Naive thymus-derived CD4-positive, alpha-beta T cell (primary cell): Measurements from ENCODE around the gene OR1K1. TPM values are rescaled to one million over a fixed set of nuclear protein-coding genes. Genes with fewer than 3 reads are reported as not detected.
A peak's percentile ranks its signal among the peaks of the same experiment; 100 is the strongest.

Source experiments
- ATAC-seq: fragments of 150-1000 bp; cut with Tn5 transposase; 2 replicates; pipeline ENCODE4 v1.10.0; 2021; ENCODE audit warnings: mild to moderate bottlenecking, moderate library complexity
- CTCF ChIA-PET: fragments of 350-600 bp; sonication (Branson Sonifier 250); formaldehyde crosslinking; loops from one replicate; lab custom pipeline; 2021; ENCODE audit warnings: antibody characterized with exemption; lab: Charles Lee
- POLR2A ChIA-PET: fragments of 350-600 bp; sonication (Branson Sonifier 250); formaldehyde crosslinking; loops from one replicate; lab custom pipeline; 2021; ENCODE audit warnings: antibody characterized with exemption, inconsistent platforms; lab: Charles Lee
- DNase-seq, 9 donors: peaks; one replicate each; pipeline versions ENCODE4 v3.0.0 to v3.0.0-alpha.2; 2020 to 2022; ENCODE audit warnings: mixed read lengths in 1 of 9
- H3K27ac ChIP-seq: one replicate; pipeline ENCODE4 v1.7.0; 2013; ENCODE audit warnings: mild to moderate bottlenecking, low read depth, low read length, moderate library complexity
- H3K27me3 ChIP-seq, 2 donors: one replicate each; pipeline ENCODE4 v1.7.0; 2013; ENCODE audit warnings: low read length in 2 of 2, mild to moderate bottlenecking in 2 of 2, moderate library complexity in 2 of 2; ENCODE audit not compliant: control insufficient read depth in 2 of 2, insufficient read depth in 2 of 2
- H3K36me3 ChIP-seq, 3 experiments: 1 replicate in 2 of 3; 2 replicates in 1 of 3; pipeline ENCODE4 v1.7.0; 2013; ENCODE audit warnings: low read length in 3 of 3, mild to moderate bottlenecking in 3 of 3, moderate library complexity in 1 of 3; ENCODE audit not compliant: insufficient read depth in 3 of 3, control insufficient read depth in 2 of 3
- H3K4me1 ChIP-seq, 2 donors: one replicate each; pipeline ENCODE4 v1.7.0; 2013; ENCODE audit warnings: low read length in 2 of 2, mild to moderate bottlenecking in 2 of 2, moderate library complexity in 1 of 2; ENCODE audit not compliant: control insufficient read depth in 2 of 2, insufficient read depth in 2 of 2
- H3K4me3 ChIP-seq: 2 replicates; pipeline ENCODE4 v1.7.0; 2013; ENCODE audit warnings: mild to moderate bottlenecking, low read length
- H3K9me3 ChIP-seq, 3 experiments: 1 replicate in 2 of 3; 2 replicates in 1 of 3; pipeline ENCODE4 v1.7.0; 2013; ENCODE audit warnings: low read length in 3 of 3; ENCODE audit not compliant: control insufficient read depth in 2 of 3
- H3K27ac Mint-ChIP-seq, 9 donors: one replicate each; pipeline ENCODE4 v1.8.0; 2020 to 2022; ENCODE audit warnings: mixed read lengths in 9 of 9, mild to moderate bottlenecking in 8 of 9, moderate library complexity in 5 of 9, inconsistent platforms in 2 of 9
- H3K27me3 Mint-ChIP-seq, 5 donors: one replicate each; pipeline ENCODE4 v1.8.0; 2021 to 2022; ENCODE audit warnings: mixed read lengths in 5 of 5, mild to moderate bottlenecking in 1 of 5
- H3K36me3 Mint-ChIP-seq, 5 donors: one replicate each; pipeline ENCODE4 v1.8.0; 2020 to 2022; ENCODE audit warnings: mixed read lengths in 5 of 5, mild to moderate bottlenecking in 3 of 5, inconsistent platforms in 1 of 5
- H3K4me1 Mint-ChIP-seq, 7 donors: one replicate each; pipeline ENCODE4 v1.8.0; 2020 to 2022; ENCODE audit warnings: mixed read lengths in 7 of 7, mild to moderate bottlenecking in 3 of 7, inconsistent platforms in 1 of 7
- H3K4me3 Mint-ChIP-seq, 10 donors: one replicate each; pipeline ENCODE4 v1.8.0; 2020 to 2022; ENCODE audit warnings: mild to moderate bottlenecking in 10 of 10, mixed read lengths in 10 of 10, moderate library complexity in 6 of 10, inconsistent platforms in 2 of 10
- H3K9me3 Mint-ChIP-seq, 11 donors: one replicate each; pipeline ENCODE4 v1.8.0; 2020 to 2022; ENCODE audit warnings: mixed read lengths in 11 of 11, mild to moderate bottlenecking in 4 of 11, inconsistent platforms in 1 of 11, moderate library complexity in 1 of 11
- intact Hi-C, 2 donors: fragments of 100-400 bp; cut with micrococcal nuclease; formaldehyde crosslinking; loops; one replicate each; pipeline ENCODE4 v1.15.1; 2023
- polyA plus RNA-seq, 2 donors: library from polyadenylated mRNA; unstranded; fragments of 300-500 nt; fragmentation: Illumina TruSeq; gene quantifications; one replicate each; pipeline ENCODE4 v1.2.3, GENCODE V29; 2021
- total RNA-seq, 6 experiments: library from RNA in 5 of 6; stranded (reverse) in 5 of 6; gene quantifications; 1 replicate in 5 of 6; 2 replicates in 1 of 6; pipeline ENCODE4 v1.2.3 and lab custom pipeline; 2021 to 2026

Gene OR1K1
- total and polyA plus RNA-seq, 7 experiments from 2014 or later = not detected

DNA sequence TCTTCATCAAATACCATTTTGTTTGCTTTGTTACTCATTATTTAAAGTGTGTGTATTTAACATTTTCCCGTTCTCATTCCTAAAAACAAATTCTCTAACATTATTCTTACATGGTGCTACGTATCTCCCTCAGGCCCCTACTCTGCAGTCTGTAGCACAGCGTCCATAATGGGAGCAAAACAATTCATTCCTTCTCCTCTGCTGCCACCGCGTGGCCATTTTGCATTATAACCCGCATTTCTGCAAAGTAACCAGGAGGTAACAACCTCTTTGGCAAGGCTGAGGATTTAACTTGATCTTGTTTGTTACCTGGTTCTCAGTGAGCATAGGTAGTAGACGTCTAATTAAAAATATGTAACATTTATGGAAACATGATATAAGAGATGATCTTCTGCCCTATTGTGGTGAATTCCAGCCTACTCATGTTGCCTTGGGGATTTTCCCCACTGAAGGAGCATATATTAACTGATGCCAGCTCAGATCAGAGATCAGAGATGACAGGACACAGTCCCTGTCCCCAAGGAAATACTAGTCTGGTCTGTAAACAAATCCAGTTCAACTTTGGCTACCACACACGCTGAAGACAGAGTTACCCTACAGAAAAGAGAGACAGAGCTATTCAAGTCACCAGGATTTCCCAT, 10.5 kb downstream of the OR1K1 start:
- ATAC-seq = peak; percentile 95
- ChIA-PET CTCF (interaction anchor here (0.6 to 6.1 kb wide), 9 partner anchors 9 to 717 kb away, joined by 3 to 35 read pairs (median 4); partner anchors contain the start of gene PDCL), POLR2A (interaction anchor here (0.7 kb wide), 1 partner anchor 711 kb away, joined by 3 read pairs; no protein-coding TSS in a partner anchor)
- no peak overlapping the region for H3K27ac Mint-ChIP-seq
- Histone ChIP-seq H3K9me3 (no peaks in the 10 kb centered on the region), H3K36me3 (no peaks in the 10 kb centered on the region), H3K27ac (no peak overlapping the region), H3K4me3 (no peak overlapping the region), H3K4me1 (peaks cover 0 to under 1% of the 10 kb centered on the region in 2 donors), H3K27me3 (no peaks in the 10 kb centered on the region)
- intact Hi-C loops = loop anchor here (1.0 to 10.0 kb wide), 10 partner anchors 181 to 715 kb away; partner anchors contain the start of gene CRB2 (in 2 of the 2)
- H3K9me3 Mint-ChIP-seq = peaks cover 0 to 4% (median 0%) of the 10 kb centered on the region in 11 donors
- peak; percentile 52 to 79 (median 72) for DNase-seq
- H3K36me3 Mint-ChIP-seq = peaks cover 0 to 15% (median 9%) of the 10 kb centered on the region in 5 donors
- peaks cover 9 to 24% (median 16%) of the 10 kb centered on the region in 7 donors for H3K4me1 Mint-ChIP-seq
- H3K4me3 Mint-ChIP-seq = no peak overlapping the region
- H3K27me3 Mint-ChIP-seq = no peaks in the 10 kb centered on the region

GRCh38 chr9:122812736-122813135, 12.8 kb downstream of the OR1K1 start:
- ATAC-seq (no peak), DNase-seq (no peak)
- peak overlapping the region in 2 of 9 donors; percentile 20 to 98 for H3K27ac Mint-ChIP-seq
- POLR2A ChIA-PET = no interaction called here
- peaks cover 14 to 40% (median 31%) of the 10 kb centered on the region in 7 donors for H3K4me1 Mint-ChIP-seq
- H3K4me3 ChIP-seq = no peak overlapping the region
- H3K36me3 Mint-ChIP-seq = peaks cover 0 to 9% (median 0%) of the 10 kb centered on the region in 5 donors
- H3K4me3 Mint-ChIP-seq = no peak overlapping the region
- no peak overlapping the region for H3K27ac ChIP-seq
- H3K27me3 ChIP-seq = no peaks in the 10 kb centered on the region
- no peaks in the 10 kb centered on the region for H3K9me3 Mint-ChIP-seq
- H3K9me3 ChIP-seq = no peaks in the 10 kb centered on the region
- H3K4me1 ChIP-seq = peaks cover 12% of the 10 kb centered on the region in 2 donors
- intact Hi-C loops = loop anchor here (5.0 to 10.0 kb wide), 2 partner anchors 180 to 542 kb away; partner anchors contain the start of gene CRB2 (in 2 of the 2)
- CTCF ChIA-PET = interaction anchor here (0.7 kb wide), 2 partner anchors 9 to 473 kb away, joined by 4 to 5 read pairs; no protein-coding TSS in a partner anchor
- H3K36me3 ChIP-seq = no peaks in the 10 kb centered on the region
- H3K27me3 Mint-ChIP-seq = no peaks in the 10 kb centered on the region

DNA sequence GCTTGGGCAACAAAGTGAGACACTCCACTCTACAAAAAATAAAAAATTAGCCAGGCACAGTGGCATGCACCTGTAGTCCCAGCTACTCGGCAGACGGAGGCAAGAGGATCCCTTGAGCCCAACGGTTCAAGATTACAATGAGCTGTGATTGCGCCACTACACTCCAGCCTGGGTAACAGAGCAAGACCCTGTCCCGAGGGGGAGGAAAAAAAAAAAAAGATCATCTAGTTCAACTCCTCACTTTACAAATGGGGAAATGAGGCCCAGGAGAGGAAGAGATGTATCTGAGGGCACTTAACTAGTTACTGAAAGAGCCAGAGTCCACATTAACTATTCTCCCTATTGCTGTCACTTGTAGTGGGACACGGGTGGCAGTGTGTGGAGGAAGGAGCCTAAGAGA, 14.6 kb downstream of the OR1K1 start:
- peaks cover 0 to 9% (median 0%) of the 10 kb centered on the region in 5 donors for H3K36me3 Mint-ChIP-seq

DNA sequence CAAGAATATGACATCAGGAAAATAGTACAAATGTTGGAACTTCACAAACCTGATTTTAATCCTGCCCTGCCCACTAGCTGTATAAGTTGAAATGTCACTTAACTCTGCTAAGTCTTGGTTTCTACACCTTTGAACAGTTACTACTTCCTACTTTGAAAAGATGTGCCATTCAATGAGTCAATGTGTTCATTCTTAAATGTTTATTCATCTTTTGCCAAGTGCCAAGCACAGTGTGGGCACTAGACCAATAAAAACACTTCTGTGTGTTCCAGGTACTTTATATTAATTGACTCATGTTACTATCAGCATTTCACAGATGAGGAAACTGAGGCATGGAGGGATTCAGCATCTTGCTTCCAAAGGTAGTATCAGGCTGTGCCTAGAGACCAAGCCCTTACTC, 15.6 kb downstream of the OR1K1 start:
- H3K4me3 Mint-ChIP-seq = peak overlapping the region; percentile 67 to 89 (median 81)
- peaks cover 0 to 11% (median 5%) of the 10 kb centered on the region in 5 donors for H3K36me3 Mint-ChIP-seq
- ATAC-seq (no peak), DNase-seq (no peak)
- POLR2A ChIA-PET = interaction anchor here (1.6 to 7.4 kb wide), 2 partner anchors 9 to 12 kb away, joined by 3 to 50 read pairs; partner anchors contain the start of gene PDCL
- H3K27me3 Mint-ChIP-seq = no peaks in the 10 kb centered on the region
- no peaks in the 10 kb centered on the region for H3K9me3 Mint-ChIP-seq
- no peaks in the 10 kb centered on the region for H3K27me3 ChIP-seq
- H3K36me3 ChIP-seq = peaks cover 4 to 13% (median 4%) of the 10 kb centered on the region in 3 experiments
- H3K4me1 ChIP-seq = peaks cover 12% of the 10 kb centered on the region in 2 donors
- H3K4me1 Mint-ChIP-seq = peaks cover 19 to 46% (median 37%) of the 10 kb centered on the region in 7 donors
- H3K27ac Mint-ChIP-seq = peak overlapping the region; percentile 65 to 98 (median 97)
- H3K27ac ChIP-seq = peak overlapping the region; percentile 69
- no peaks in the 10 kb centered on the region for H3K9me3 ChIP-seq
- CTCF ChIA-PET = interaction anchor here (1.5 to 1.8 kb wide), 2 partner anchors 12 to 317 kb away, joined by 3 to 9 read pairs; partner anchors contain the start of gene PDCL
- H3K4me3 ChIP-seq = peak overlapping the region; percentile 29
- intact Hi-C loops = loop anchor here (10.0 kb wide), 1 partner anchor 539 kb away; the partner anchor contains the start of gene CRB2 (in 2 of the 2)

More for the DNA sequence above, 14.6 kb downstream of the OR1K1 start:
- ChIA-PET POLR2A (interaction anchor here (7.4 kb wide), 1 partner anchor 13 kb away, joined by 50 read pairs; the partner anchor contains the start of gene PDCL), CTCF (interaction anchor here (0.6 to 1.1 kb wide), 3 partner anchors 352 to 692 kb away, joined by 3 to 5 read pairs (median 4); no protein-coding TSS in a partner anchor)
- peaks cover 12% of the 10 kb centered on the region in 2 donors for H3K4me1 ChIP-seq
- peaks cover 0 to 3% (median 1%) of the 10 kb centered on the region in 3 experiments for H3K36me3 ChIP-seq
- Mint-ChIP-seq H3K4me1 (peaks cover 16 to 36% (median 27%) of the 10 kb centered on the region in 7 donors), H3K27me3 (no peaks in the 10 kb centered on the region), H3K9me3 (no peaks in the 10 kb centered on the region), H3K27ac (peak overlapping the region in 8 of 9 donors; percentile 51 to 98 (median 86)), H3K4me3 (peak overlapping the region in 3 of 10 donors; percentile 23 to 27 (median 27))
- no peak for DNase-seq
- H3K4me3 ChIP-seq = no peak overlapping the region
- no peak overlapping the region for H3K27ac ChIP-seq
- no peaks in the 10 kb centered on the region for H3K9me3 ChIP-seq
- ATAC-seq = no peak
- no peaks in the 10 kb centered on the region for H3K27me3 ChIP-seq
- intact Hi-C loops = loop anchor here (5.0 to 10.0 kb wide), 2 partner anchors 178 to 540 kb away; partner anchors contain the start of gene CRB2 (in 2 of the 2)

- Histone ChIP-seq H3K9me3 (no peaks in the 10 kb centered on the region), H3K27me3 (no peaks in the 10 kb centered on the region), H3K36me3 (peaks cover 4 to 18% (median 4%) of the 10 kb centered on the region in 3 experiments), H3K27ac (peak overlapping the region; percentile 69), H3K4me3 (peak overlapping the region; percentile 29), H3K4me1 (peaks cover 12% of the 10 kb centered on the region in 2 donors)
- CTCF ChIA-PET = interaction anchor here (0.5 to 1.8 kb wide), 6 partner anchors 12 to 1047 kb away, joined by 3 to 9 read pairs (median 3); partner anchors contain the start of gene PDCL
- Mint-ChIP-seq H3K9me3 (no peaks in the 10 kb centered on the region), H3K4me1 (peaks cover 19 to 53% (median 41%) of the 10 kb centered on the region in 7 donors), H3K4me3 (peak overlapping the region; percentile 67 to 89 (median 81)), H3K36me3 (peaks cover 0 to 12% (median 5%) of the 10 kb centered on the region in 5 donors), H3K27me3 (no peaks in the 10 kb centered on the region), H3K27ac (peak overlapping the region; percentile 91 to 98 (median 97))
- POLR2A ChIA-PET = interaction anchor here (1.2 to 7.4 kb wide), 3 partner anchors 8 to 19 kb away, joined by 3 to 50 read pairs (median 5); partner anchors contain the start of gene PDCL
- ATAC-seq (peak; percentile 89), DNase-seq (peak in 8 of 9 donors; percentile 16 to 54 (median 46))
- intact Hi-C loops = loop anchor here (1.0 to 10.0 kb wide), 2 partner anchors 12 to 538 kb away; partner anchors contain the start of genes CRB2 (in 2 of the 2) and PDCL (in 2 of the 2)
Measured at GRCh38 chr9:122816163-122816867, 16.4 kb downstream of the OR1K1 start.
